H1 (cell line): ENCODE results near the gene CHPF. TPM values are rescaled to one million over a fixed set of nuclear protein-coding genes. Genes with fewer than 3 reads are reported as not detected.

Experiments used
- CTCF ChIA-PET: fragments of 300-600 bp; sonication (Branson Sonifier 250); formaldehyde crosslinking; loops from one replicate; lab custom pipeline; 2021; ENCODE audit not compliant: partially characterized antibody; lab: Charles Lee
- POLR2A ChIA-PET: fragments of 300-600 bp; sonication (Branson Sonifier 250); formaldehyde crosslinking; loops from one replicate; lab custom pipeline; 2021; ENCODE audit warnings: inconsistent platforms; ENCODE audit not compliant: partially characterized antibody; lab: Charles Lee
- DNase-seq, 2 experiments: peaks; one replicate each; pipeline versions ENCODE4 v3.0.0 to v3.0.0-alpha.2; 2010 to 2022; ENCODE audit warnings: low spot score in 2 of 2, low read depth in 1 of 2, mixed read lengths in 1 of 2
- FAIRE-seq: peaks from 2 replicates; lab custom pipeline; 2011; peaks lifted over from hg19 to GRCh38; lab: Jason Lieb, UNC
- H2AFZ ChIP-seq: 2 replicates; pipeline ENCODE4 v1.8.1; 2012; ENCODE audit warnings: low read length, inconsistent platforms
- H2AK5ac ChIP-seq: 2 replicates; pipeline ENCODE4 v1.6.1; 2013; ENCODE audit warnings: low read depth, low read length
- H2BK120ac ChIP-seq: replicated peaks from 2 replicates; pipeline ENCODE3; 2013; ENCODE audit warnings: low read depth, low read length, inconsistent platforms
- H2BK12ac ChIP-seq: 2 replicates; pipeline ENCODE4 v1.6.1; 2013; ENCODE audit warnings: low read depth, low read length
- H2BK15ac ChIP-seq: 2 replicates; pipeline ENCODE4 v1.6.1; 2013; ENCODE audit warnings: low read length
- H2BK20ac ChIP-seq: 2 replicates; pipeline ENCODE4 v1.6.1; 2013; ENCODE audit warnings: low read length
- H2BK5ac ChIP-seq: 2 replicates; pipeline ENCODE4 v1.6.1; 2013; ENCODE audit warnings: low read depth, low read length
- H3K14ac ChIP-seq: 2 replicates; pipeline ENCODE4 v1.6.1; 2013; ENCODE audit warnings: inconsistent platforms; ENCODE audit not compliant: insufficient read length
- H3K18ac ChIP-seq: 2 replicates; pipeline ENCODE4 v1.6.1; 2013; ENCODE audit warnings: low read length; ENCODE audit errors: extremely low read depth
- H3K23ac ChIP-seq: 2 replicates; pipeline ENCODE4 v1.6.1; 2013; ENCODE audit warnings: inconsistent platforms; ENCODE audit not compliant: insufficient read length
- H3K23me2 ChIP-seq: 2 replicates; pipeline ENCODE4 v1.6.1; 2013; ENCODE audit warnings: low read depth, low read length
- H3K27ac ChIP-seq: 2 replicates; pipeline ENCODE4 v1.6.1; 2011; ENCODE audit warnings: low read depth, low read length, inconsistent platforms
- H3K27me3 ChIP-seq, 4 experiments: replicated peaks in 1 of 4; 1 replicate in 1 of 4; 2 replicates in 3 of 4; pipeline versions ENCODE4 v1.6.1 to v1.8.1; 2011 to 2013; ENCODE audit warnings: low read length in 3 of 4, mild to moderate bottlenecking in 3 of 4, inconsistent platforms in 2 of 4, mixed read lengths in 2 of 4, moderate library complexity in 1 of 4; ENCODE audit not compliant: control insufficient read depth in 3 of 4, insufficient read depth in 3 of 4; ENCODE audit errors: extremely low read depth in 1 of 4
- H3K36me3 ChIP-seq, 4 experiments: 2 replicates each; pipeline versions ENCODE4 v1.6.1 to v1.8.1; 2011 to 2013; ENCODE audit warnings: mild to moderate bottlenecking in 4 of 4, low read length in 3 of 4, moderate library complexity in 2 of 4, control low read depth in 1 of 4, inconsistent platforms in 1 of 4; ENCODE audit not compliant: insufficient read depth in 4 of 4, control insufficient read depth in 2 of 4
- H3K4ac ChIP-seq: replicated peaks from 2 replicates; pipeline ENCODE3; 2013; ENCODE audit warnings: low read length, low read depth, mixed read lengths, inconsistent platforms; ENCODE audit not compliant: insufficient read length
- H3K4me1 ChIP-seq, 4 experiments: replicated peaks in 1 of 4; 1 replicate in 1 of 4; 2 replicates in 3 of 4; pipeline versions ENCODE4 v1.6.1 to v1.8.1; 2011 to 2013; ENCODE audit warnings: low read length in 3 of 4, inconsistent platforms in 2 of 4, mixed read lengths in 1 of 4; ENCODE audit not compliant: insufficient read depth in 4 of 4, control insufficient read depth in 3 of 4
- H3K4me2 ChIP-seq, 2 experiments: 2 replicates each; pipeline versions ENCODE4 v1.6.1 to v1.8.1; 2011 to 2013; ENCODE audit warnings: low read depth in 2 of 2, low read length in 2 of 2, control low read depth in 1 of 2, inconsistent platforms in 1 of 2, mild to moderate bottlenecking in 1 of 2; ENCODE audit not compliant: insufficient read depth in 1 of 2
- H3K4me3 ChIP-seq, 4 experiments: fragments of 200-600, 300-600 bp in 1 of 4; sonication (generic), shearing (Covaris generic), sonication (Bioruptor Twin) in 1 of 4; 2 replicates each; pipeline versions ENCODE4 v1.5.1 to v1.8.1; 2011 to 2016; ENCODE audit warnings: low read length in 4 of 4, low read depth in 3 of 4, control low read depth in 2 of 4, inconsistent platforms in 2 of 4, mild to moderate bottlenecking in 2 of 4, mixed read lengths in 1 of 4, moderate library complexity in 1 of 4; ENCODE audit not compliant: insufficient read depth in 2 of 4; ENCODE audit errors: extremely low read depth in 1 of 4
- H3K56ac ChIP-seq: replicated peaks from 2 replicates; pipeline ENCODE3; 2013; ENCODE audit warnings: low read depth, mild to moderate bottlenecking, mixed read lengths, low read length, inconsistent platforms; ENCODE audit not compliant: insufficient read length
- H3K79me1 ChIP-seq: 2 replicates; pipeline ENCODE4 v1.6.1; 2013; ENCODE audit warnings: low read depth, low read length, control low read depth
- H3K79me2 ChIP-seq, 2 experiments: 2 replicates each; pipeline versions ENCODE4 v1.6.1 to v1.8.1; 2012 to 2013; ENCODE audit warnings: low read length in 2 of 2, mild to moderate bottlenecking in 2 of 2, inconsistent platforms in 1 of 2; ENCODE audit not compliant: insufficient read depth in 2 of 2, control insufficient read depth in 1 of 2
- H3K9ac ChIP-seq, 4 experiments: replicated peaks in 1 of 4; 1 replicate in 1 of 4; 2 replicates in 3 of 4; pipeline versions ENCODE4 v1.6.1 to v1.8.1; 2011 to 2013; ENCODE audit warnings: low read depth in 3 of 4, low read length in 3 of 4, control low read depth in 2 of 4, mild to moderate bottlenecking in 2 of 4, moderate library complexity in 2 of 4, inconsistent platforms in 1 of 4; ENCODE audit errors: extremely low read depth in 1 of 4
- H3K9me3 ChIP-seq, 2 experiments: 2 replicates each; pipeline versions ENCODE4 v1.6.1 to v1.8.1; 2012 to 2013; ENCODE audit warnings: mild to moderate bottlenecking in 2 of 2, moderate library complexity in 2 of 2, control low read depth in 1 of 2, inconsistent platforms in 1 of 2, low read depth in 1 of 2, low read length in 1 of 2, mixed read lengths in 1 of 2; ENCODE audit not compliant: insufficient read depth in 2 of 2
- H4K20me1 ChIP-seq, 2 experiments: replicated peaks in 1 of 2; 2 replicates each; pipeline versions ENCODE3 to v1.8.1; 2011 to 2013; ENCODE audit warnings: inconsistent platforms in 2 of 2, low read length in 2 of 2, mild to moderate bottlenecking in 1 of 2; ENCODE audit not compliant: insufficient read depth in 2 of 2, control insufficient read depth in 1 of 2
- H4K5ac ChIP-seq: 2 replicates; pipeline ENCODE4 v1.6.1; 2013; ENCODE audit warnings: low read length, low read depth, mixed read lengths, inconsistent platforms; ENCODE audit not compliant: insufficient read length
- H4K8ac ChIP-seq: 2 replicates; pipeline ENCODE4 v1.8.0; 2013; ENCODE audit warnings: mild to moderate bottlenecking, moderate library complexity, low read length, inconsistent platforms; ENCODE audit not compliant: insufficient read depth; ENCODE audit errors: extremely low read depth
- H4K91ac ChIP-seq: replicated peaks from 2 replicates; pipeline ENCODE3; 2013; ENCODE audit warnings: low read length, mixed read lengths, inconsistent platforms; ENCODE audit not compliant: insufficient read length
- BACH1 ChIP-seq: IDR thresholded peaks from 2 replicates; pipeline ENCODE4 v1.6.1; 2012; ENCODE audit warnings: low read length, improper control_type of control experiment
- WGBS, 2 experiments: shearing (Covaris generic) in 1 of 2; methylation state at CpG; one replicate each; pipeline versions ENCODE4 v1.1.6 to v1.1.7; 2013 to 2015; ENCODE audit warnings: low lambda C conversion rate in 2 of 2, mixed read lengths in 2 of 2, inconsistent platforms in 1 of 2, low coverage in 1 of 2, missing lambda C conversion rate in 1 of 2; ENCODE audit not compliant: insufficient replicate concordance in 2 of 2, insufficient coverage in 1 of 2, insufficient read length in 1 of 2; ENCODE audit errors: extremely low coverage in 1 of 2, missing lambda C conversion rate in 1 of 2; 5-methylcytosine and 5-hydroxymethylcytosine counted together
- polyA plus RNA-seq, 7 experiments: library from polyadenylated mRNA; depleted of rRNA in 3 of 7; stranded (reverse) in 5 of 7; unstranded in 2 of 7; fragments of >200 nt in 5 of 7; fragments of 200-250 nt in 2 of 7; gene quantifications; 1 replicate in 5 of 7; 2 replicates in 1 of 7; 4 replicates in 1 of 7; pipeline versions ENCODE4 v1.2.1 to v1.2.3, GENCODE V29; 2011 to 2013; ENCODE audit warnings: missing spikeins in 2 of 7, mixed read lengths in 2 of 7
- total RNA-seq: library from RNA; stranded (reverse); fragmentation: NEBNext Ultra II Directional; extraction: Animal tissue kit (Norgen Biotek cat#: 25700); gene quantifications from 2 replicates; pipeline ENCODE4 v1.2.1, GENCODE V29; 2021

The CHPF gene
- total and polyA plus RNA-seq, 2 of the 8 experiments (the other 6 are each of a cell fraction or from before 2014, with no cell fraction given) = 62.9 to 67.3 TPM

GRCh38 chr2:219501849-219502248 lies 41.8 kb downstream of the CHPF start:
- Histone ChIP-seq H3K36me3 (peaks cover 0 to 7% (median 0%) of the 10 kb centered on the region in 4 experiments; a peak in 2 of 8 replicates), H2BK120ac (no peak overlapping the region), H2AFZ (no peak overlapping the region), H2BK20ac (no peak overlapping the region), H3K23me2 (peaks cover 20% of the 10 kb centered on the region), H3K23ac (no peak overlapping the region), H3K4ac (no peak overlapping the region), H4K8ac (no peak overlapping the region), H3K9me3 (no peaks in the 10 kb centered on the region), H3K79me2 (no peaks in the 10 kb centered on the region), H3K27ac (no peak overlapping the region), H3K14ac (no peak overlapping the region), H2AK5ac (peak overlapping the region; percentile 76; the same call in 1 of the 2 replicates), H2BK5ac (peak overlapping the region; percentile 67), H3K4me1 (peaks cover 9 to 38% (median 23%) of the 10 kb centered on the region in 4 experiments), H2BK12ac (peak overlapping the region; percentile 60; the same call in 1 of the 2 replicates), H3K9ac (no peak overlapping the region), H3K4me3 (no peak overlapping the region), H4K5ac (no peak overlapping the region), H4K91ac (peak overlapping the region; percentile 27), H3K4me2 (no peak overlapping the region), H2BK15ac (0 out of 2 replicates have a peak overlapping the region, but pooled peaks have one; percentile 61), H3K79me1 (no peaks in the 10 kb centered on the region; the same call in 1 of the 2 replicates), H3K27me3 (peaks cover 7 to 13% (median 11%) of the 10 kb centered on the region in 4 experiments; a peak in 6 of 7 replicates), H4K20me1 (no peaks in the 10 kb centered on the region), H3K18ac (no peak overlapping the region; the same call in 1 of the 2 replicates), H3K56ac (no peak overlapping the region)
- FAIRE-seq (no peak), DNase-seq (no peak)
- ChIA-PET POLR2A (interaction anchor here (0.9 to 1.3 kb wide), 2 partner anchors 22 to 42 kb away, joined by 3 read pairs; partner anchors contain the start of genes CHPF and TMEM198), CTCF (interaction anchor here (1.0 to 113.1 kb wide), 4 partner anchors 12 to 99 kb away, joined by 3 to 7248 read pairs (median 3626); partner anchors contain the start of genes ASIC4, CHPF, DES and GMPPA)
- whole genome bisulfite sequencing, 2 experiments = 93% methylated on average over 14 of the region's 14 CpGs; no CpG with 5 or more reads in 1 of the 2 experiments
- TF ChIP-seq BACH1 = no peak
